A673 (cell line): ENCODE results near the gene NUP42. TPM values are rescaled to one million over a fixed set of nuclear protein-coding genes. Genes with fewer than 3 reads are reported as not detected.
"Not testable (repeated sequence)": the region's sequence is repeated elsewhere in the genome, so short reads cannot be mapped to it uniquely, and the experiment has no call there.

Experiments
- BruUV-seq: library from RNA; stranded (reverse); fragments of 400-500 nt; replicated peaks from 2 replicates; lab custom pipeline; 2021; lab: Mats Ljungman, UMichigan
- CTCF ChIA-PET: fragments of 300-600 bp; sonication (Branson Sonifier 250); formaldehyde crosslinking; loops from one replicate; lab custom pipeline; 2022; ENCODE audit warnings: antibody characterized with exemption; lab: Charles Lee
- POLR2A ChIA-PET: fragments of 300-600 bp; sonication (Branson Sonifier 250); formaldehyde crosslinking; loops from one replicate; lab custom pipeline; 2022; ENCODE audit warnings: antibody characterized with exemption; ENCODE audit not compliant: low non-redundant PET; lab: Charles Lee
- DNase-seq: peaks from one replicate; pipeline ENCODE4 v3.0.0-alpha.2; 2015; ENCODE audit warnings: low spot score
- H3K27ac ChIP-seq: fragments of 200-600 bp; sonication (generic); 2 replicates; pipeline ENCODE4 v1.5.1; 2016; ENCODE audit warnings: mixed run types, low read depth, mild to moderate bottlenecking, mixed read lengths, antibody characterized with exemption, low read length; ENCODE audit not compliant: poor library complexity, severe bottlenecking
- H3K27me3 ChIP-seq: fragments of 200-600 bp; sonication (generic); replicated peaks from 2 replicates; pipeline ENCODE4 v1.6.1; 2017; ENCODE audit warnings: mixed run types, low read depth, mild to moderate bottlenecking, mixed read lengths, antibody characterized with exemption, low read length; ENCODE audit not compliant: insufficient read depth, poor library complexity
- H3K36me3 ChIP-seq: fragments of 200-600 bp; sonication (generic); 2 replicates; pipeline ENCODE4 v1.6.1; 2016; ENCODE audit warnings: mixed run types, mild to moderate bottlenecking, mixed read lengths, antibody characterized with exemption, low read length; ENCODE audit not compliant: insufficient read depth, poor library complexity, severe bottlenecking
- H3K4me1 ChIP-seq: fragments of 200-600 bp; sonication (generic); 2 replicates; pipeline ENCODE4 v1.6.1; 2017; ENCODE audit warnings: mixed run types, mild to moderate bottlenecking, mixed read lengths, antibody characterized with exemption, low read length; ENCODE audit not compliant: insufficient read depth, poor library complexity, severe bottlenecking
- H3K4me3 ChIP-seq: fragments of 200-600 bp; sonication (generic); 2 replicates; pipeline ENCODE4 v1.5.1; 2016; ENCODE audit warnings: low read depth, mixed run types, mild to moderate bottlenecking, mixed read lengths, low read length; ENCODE audit not compliant: poor library complexity, severe bottlenecking
- H3K9me3 ChIP-seq: fragments of 200-600 bp; sonication (generic); 2 replicates; pipeline ENCODE4 v1.6.1; 2016; ENCODE audit warnings: mixed run types, low read depth, mild to moderate bottlenecking, mixed read lengths, antibody characterized with exemption, low read length; ENCODE audit not compliant: poor library complexity, severe bottlenecking
- CTCF ChIP-seq: fragments of 300-800, 200-600 bp; sonication (generic); conservative IDR thresholded peaks from 2 replicates; pipeline ENCODE4 v1.5.1; 2017; ENCODE audit warnings: low read depth, mild to moderate bottlenecking, antibody characterized with exemption, low read length, moderate library complexity, mixed read lengths
- EZH2 ChIP-seq: fragments of 200-600 bp; sonication (generic); IDR thresholded peaks from 2 replicates; pipeline ENCODE4 v1.6.1; 2017; ENCODE audit warnings: borderline replicate concordance, low read depth, mild to moderate bottlenecking, mixed read lengths, antibody characterized with exemption, low read length; ENCODE audit not compliant: poor library complexity, severe bottlenecking
- intact Hi-C: fragments of 100-400 bp; cut with micrococcal nuclease; formaldehyde crosslinking; loops from one replicate; pipeline ENCODE4 v1.10.0; 2022; ENCODE audit not compliant: unreplicated experiment
- total RNA-seq: library from RNA; stranded (reverse); gene quantifications from 2 replicates; pipeline ENCODE4 v1.2.3, GENCODE V29; 2021

Gene NUP42
- total RNA-seq, 1 experiment from 2014 or later, result 38.2 TPM

- intact Hi-C loops, result no loop called here
- ChIA-PET CTCF (no interaction called here), POLR2A (no interaction called here)
- no peak for TF ChIP-seq CTCF
- TF ChIP-seq EZH2, result no peak
- H3K27me3 ChIP-seq, result no peaks in the 10 kb centered on the region
- peaks cover 50% of the 10 kb centered on the region for H3K36me3 ChIP-seq
- H3K4me1 ChIP-seq, result peaks cover 25% of the 10 kb centered on the region
- no peak for DNase-seq
- BruUV-seq, result no TSS peak
- H3K27ac ChIP-seq, result no peak overlapping the region
- H3K4me3 ChIP-seq, result no peak overlapping the region
- H3K9me3 ChIP-seq, result no peaks in the 10 kb centered on the region
Observed at GRCh38 chr7:23185980-23186379, 4.1 kb downstream of the NUP42 start.

- TF ChIP-seq EZH2 (no peak), CTCF (no peak)
- POLR2A ChIA-PET, result no interaction called here
- H3K27me3 ChIP-seq, result no peaks in the 10 kb centered on the region
- CTCF ChIA-PET, result no interaction called here
- intact Hi-C loops, result no loop called here
- peaks cover 51% of the 10 kb centered on the region for H3K36me3 ChIP-seq
- DNase-seq, result no peak
- no peak overlapping the region for H3K4me3 ChIP-seq
- H3K4me1 ChIP-seq, result no peaks in the 10 kb centered on the region
- H3K9me3 ChIP-seq, result no peaks in the 10 kb centered on the region
- BruUV-seq, result no TSS peak
- H3K27ac ChIP-seq, result no peak overlapping the region
Observed at GRCh38 chr7:23191022-23191421, 9.2 kb downstream of the NUP42 start.

- H3K36me3 ChIP-seq, result peaks cover 29% of the 10 kb centered on the region
- POLR2A ChIA-PET, H3K27ac ChIP-seq, H3K4me3 ChIP-seq, H3K4me1 ChIP-seq, intact Hi-C loops, DNase-seq, BruUV-seq, H3K27me3 ChIP-seq, CTCF ChIA-PET, H3K9me3 ChIP-seq: not testable (repeated sequence)
Observed at GRCh38 chr7:23193650-23194227, 11.9 kb downstream of the NUP42 start.

GRCh38 chr7:23196306-23196705 lies 14.5 kb downstream of the NUP42 start:
- BruUV-seq, result no TSS peak
- intact Hi-C loops, result no loop called here
- Histone ChIP-seq H3K4me3 (no peak overlapping the region), H3K27ac (no peak overlapping the region), H3K27me3 (no peaks in the 10 kb centered on the region), H3K4me1 (no peaks in the 10 kb centered on the region), H3K36me3 (peaks cover 37% of the 10 kb centered on the region), H3K9me3 (no peaks in the 10 kb centered on the region)
- ChIA-PET POLR2A (no interaction called here), CTCF (no interaction called here)
- peak; percentile 4 for DNase-seq
- no peak for TF ChIP-seq CTCF
- no peak for TF ChIP-seq EZH2

GRCh38 chr7:23197745-23198144 lies 15.9 kb downstream of the NUP42 start:
- H3K4me3 ChIP-seq, H3K27me3 ChIP-seq, H3K4me1 ChIP-seq, BruUV-seq, H3K27ac ChIP-seq, POLR2A ChIA-PET, CTCF ChIA-PET, DNase-seq, intact Hi-C loops, H3K9me3 ChIP-seq: not testable (repeated sequence)
- H3K36me3 ChIP-seq, result peaks cover 28% of the 10 kb centered on the region
